Activated CD8-positive, alpha-beta memory T cell treated with anti-CD3 and anti-CD28 coated beads for 1 hour (primary cell): ENCODE measurements around the gene KRTAP10-5.
"Not testable (repeated sequence)": the region's sequence is repeated elsewhere in the genome, so short reads cannot be mapped to it uniquely, and the experiment has no call there.

ENCODE experiments used
- DNase-seq, 2 donors: peaks; one replicate each; pipeline ENCODE4 v3.0.0-alpha.2; 2020; ENCODE audit warnings: low read depth in 1 of 2; ENCODE audit errors: extremely low read depth in 1 of 2

The KRTAP10-5 gene

GRCh38 chr21:44611551-44611950 is 31.1 kb upstream of the KRTAP10-5 start:
- DNase-seq: no peak

GRCh38 chr21:44610157-44610843 is 29.9 kb upstream of the KRTAP10-5 start:
- not testable (repeated sequence) for DNase-seq

GRCh38 chr21:44609193-44609592 is 28.8 kb upstream of the KRTAP10-5 start:
- no peak for DNase-seq

GRCh38 chr21:44606495-44606894 is 26.1 kb upstream of the KRTAP10-5 start:
- DNase-seq: no peak

GRCh38 chr21:44603911-44604310 is 23.5 kb upstream of the KRTAP10-5 start:
- no peak for DNase-seq

- no peak for DNase-seq
These were observed 22.9 kb upstream of the KRTAP10-5 start for GRCh38 chr21:44603109-44603875.

- DNase-seq: no peak
These were observed 22.1 kb upstream of the KRTAP10-5 start for GRCh38 chr21:44602463-44602850.

- no peak for DNase-seq
These were observed 21.4 kb upstream of the KRTAP10-5 start for GRCh38 chr21:44601596-44602462.

- DNase-seq: not testable (repeated sequence)
These were observed 20.7 kb upstream of the KRTAP10-5 start for GRCh38 chr21:44601091-44601490.

GRCh38 chr21:44600118-44600978 is 19.9 kb upstream of the KRTAP10-5 start, which contains the start of gene KRTAP10-7:
KRTAP10-7 (plus strand) TSS chr21:44600597; CDS start chr21:44600622, 25 bp downstream.
- DNase-seq: not testable (repeated sequence)

- DNase-seq: no peak
These were observed 19.0 kb upstream of the KRTAP10-5 start for GRCh38 chr21:44599264-44600029.

- no peak for DNase-seq
These were observed 17.7 kb upstream of the KRTAP10-5 start for GRCh38 chr21:44598061-44598460.

GRCh38 chr21:44596068-44596725 is 15.8 kb upstream of the KRTAP10-5 start:
- DNase-seq: no peak

GRCh38 chr21:44595524-44595923 is 15.1 kb upstream of the KRTAP10-5 start:
- DNase-seq: no peak

GRCh38 chr21:44594406-44594916 is 14.1 kb upstream of the KRTAP10-5 start:
- DNase-seq: no peak

- DNase-seq: no peak
These were observed 13.4 kb upstream of the KRTAP10-5 start for GRCh38 chr21:44593598-44594405.

GRCh38 chr21:44592446-44593311 is 12.3 kb upstream of the KRTAP10-5 start, which contains the start of gene KRTAP10-6:
KRTAP10-6 (minus strand) TSS chr21:44592505; CDS start chr21:44592484, 21 bp downstream.
- no peak for DNase-seq
